ENCODE measurements around the gene ULBP1.
A peak's percentile ranks its signal among the peaks of the same experiment; 100 is the strongest.
"Not testable (repeated sequence)": the region's sequence is repeated elsewhere in the genome, so short reads cannot be mapped to it uniquely, and the experiment has no call there.

ULBP1 gene

DNA sequence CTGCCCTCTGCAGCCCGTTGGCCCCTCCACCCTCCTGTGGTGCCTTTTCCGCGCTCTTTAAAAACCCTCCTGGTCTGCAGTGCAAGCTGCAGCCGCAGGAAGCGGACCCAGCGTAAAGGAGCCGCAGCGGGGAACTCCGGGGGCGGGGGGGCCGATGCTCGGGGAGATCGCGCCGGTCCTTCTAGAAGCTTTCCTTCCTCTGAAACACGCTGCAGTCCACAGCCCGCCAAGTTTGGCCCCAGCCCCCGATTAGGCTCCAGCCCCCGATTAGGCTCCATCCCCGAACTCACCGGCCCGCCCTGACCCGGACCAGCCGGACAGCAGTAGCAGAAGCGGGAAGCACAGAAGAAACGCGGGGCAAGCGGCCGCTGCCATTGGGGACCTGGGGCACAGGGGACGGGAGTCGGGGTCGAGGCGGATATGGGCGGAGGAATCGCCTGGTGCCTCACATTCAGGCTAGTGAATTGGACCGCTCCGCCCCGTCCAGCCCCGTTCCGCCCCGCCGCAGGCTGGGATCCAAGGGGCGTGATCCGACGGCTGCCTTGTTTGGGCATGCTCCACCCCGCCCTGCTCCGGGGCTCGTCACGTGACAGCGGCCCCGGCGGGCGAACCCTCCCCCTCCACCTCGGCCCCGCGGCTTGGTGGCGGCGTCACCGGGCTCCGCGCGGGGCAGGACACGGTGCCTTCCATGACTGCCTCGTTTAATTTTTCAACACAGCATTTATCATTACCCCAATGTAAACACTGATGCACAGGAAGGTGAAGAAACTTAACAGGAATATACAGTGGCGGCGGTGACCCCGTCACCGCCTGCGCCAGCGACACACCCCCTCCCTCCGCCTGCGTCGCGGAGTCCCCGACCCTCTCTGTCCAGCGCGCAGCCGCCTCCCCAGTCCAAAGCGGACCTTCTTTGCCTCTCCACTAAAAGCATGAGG is 41.3 kb downstream of the ULBP1 start:
- DNase-seq (ENCODE audit: low read depth), result peak; percentile 79

DNA sequence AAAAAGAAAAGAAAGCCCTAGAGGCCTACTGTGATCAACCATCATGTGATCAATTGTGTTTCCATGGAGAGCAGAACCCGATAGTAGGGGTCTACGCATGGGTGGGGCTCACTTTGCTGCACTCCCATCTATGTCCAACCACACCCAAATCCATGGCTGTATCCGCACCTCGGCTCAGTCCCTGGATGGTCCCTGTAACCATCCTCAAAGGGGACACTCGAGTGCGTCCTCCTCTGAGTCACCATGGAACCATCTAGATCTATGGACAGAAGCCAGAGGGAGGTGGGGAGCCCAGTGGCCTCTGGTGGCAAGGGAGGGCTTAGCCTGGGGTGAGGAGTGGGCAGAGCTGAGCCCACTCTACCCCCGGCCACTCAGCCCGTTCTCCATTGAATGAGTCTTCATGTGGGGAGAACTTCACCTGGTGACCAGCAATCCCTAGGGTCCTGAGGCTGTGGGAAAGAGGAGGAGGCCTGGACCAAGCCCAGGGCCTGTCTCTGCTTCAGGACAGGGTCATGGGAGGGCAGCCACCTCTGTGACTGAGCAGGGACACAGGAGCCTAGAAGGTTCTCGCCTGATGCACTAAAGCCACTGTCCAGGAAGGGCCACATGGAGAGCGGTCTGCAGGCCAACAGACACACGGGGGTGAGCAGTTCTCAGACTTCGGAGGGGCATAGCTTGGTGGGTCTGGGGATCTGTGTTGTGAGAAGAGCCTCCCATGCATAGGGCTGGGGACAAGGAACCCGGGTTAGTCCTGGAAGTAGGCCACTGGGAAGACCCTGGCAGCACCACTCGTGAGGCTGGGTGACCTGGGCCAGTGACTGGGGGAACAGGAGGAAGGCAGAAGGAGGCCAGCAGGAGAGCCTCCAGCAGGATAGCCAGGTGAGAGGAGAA is 42.3 kb downstream of the ULBP1 start:
- no peak for DNase-seq (ENCODE audit: low read depth)

DNA sequence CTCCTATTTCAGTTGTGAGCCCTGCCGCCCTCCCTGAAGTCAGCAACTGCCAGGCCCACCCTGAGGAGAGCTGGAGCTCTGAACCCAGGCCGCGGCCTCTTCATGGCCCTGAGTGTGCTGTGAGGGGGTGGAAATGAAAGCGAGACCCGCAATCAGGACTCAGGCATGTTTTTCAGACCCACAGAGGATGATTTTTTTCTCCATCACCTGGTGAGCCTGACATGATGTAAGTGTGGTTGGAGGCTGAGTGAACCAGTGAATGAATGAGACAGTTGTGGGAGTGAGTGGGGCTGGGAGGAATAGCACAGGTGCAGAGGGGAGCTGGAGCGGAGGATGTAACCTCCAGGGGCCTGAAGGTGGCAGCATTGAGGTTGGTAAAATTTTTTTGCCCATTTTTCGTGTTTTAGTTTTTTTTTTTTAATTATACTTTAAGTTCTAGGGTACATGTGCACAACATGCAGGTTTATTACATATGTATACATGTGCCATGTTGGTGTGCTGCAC is 43.3 kb downstream of the ULBP1 start:
- DNase-seq (ENCODE audit: low read depth), result no peak

DNA sequence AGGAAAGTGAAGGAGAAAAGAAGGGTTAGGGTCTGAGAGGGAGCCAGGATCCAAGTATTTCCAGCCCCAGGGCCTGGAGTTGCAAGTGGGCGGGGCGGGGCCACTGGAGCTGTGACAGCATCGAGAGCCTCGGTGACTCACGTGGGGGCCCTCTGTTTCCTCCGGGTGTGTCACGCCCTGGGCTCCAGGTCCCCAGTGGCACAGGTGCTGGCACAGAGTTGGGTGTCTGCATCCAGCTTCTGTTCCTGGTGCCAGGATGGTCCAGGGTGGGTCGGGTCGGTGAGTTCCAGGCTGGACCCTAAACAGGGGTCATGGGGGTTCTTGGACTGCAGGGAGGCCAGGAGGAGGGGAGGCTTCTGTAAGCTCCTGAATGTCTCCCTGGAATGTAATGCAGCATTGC is 44.8 kb downstream of the ULBP1 start:
- DNase-seq (ENCODE audit: low read depth), result no peak

DNA sequence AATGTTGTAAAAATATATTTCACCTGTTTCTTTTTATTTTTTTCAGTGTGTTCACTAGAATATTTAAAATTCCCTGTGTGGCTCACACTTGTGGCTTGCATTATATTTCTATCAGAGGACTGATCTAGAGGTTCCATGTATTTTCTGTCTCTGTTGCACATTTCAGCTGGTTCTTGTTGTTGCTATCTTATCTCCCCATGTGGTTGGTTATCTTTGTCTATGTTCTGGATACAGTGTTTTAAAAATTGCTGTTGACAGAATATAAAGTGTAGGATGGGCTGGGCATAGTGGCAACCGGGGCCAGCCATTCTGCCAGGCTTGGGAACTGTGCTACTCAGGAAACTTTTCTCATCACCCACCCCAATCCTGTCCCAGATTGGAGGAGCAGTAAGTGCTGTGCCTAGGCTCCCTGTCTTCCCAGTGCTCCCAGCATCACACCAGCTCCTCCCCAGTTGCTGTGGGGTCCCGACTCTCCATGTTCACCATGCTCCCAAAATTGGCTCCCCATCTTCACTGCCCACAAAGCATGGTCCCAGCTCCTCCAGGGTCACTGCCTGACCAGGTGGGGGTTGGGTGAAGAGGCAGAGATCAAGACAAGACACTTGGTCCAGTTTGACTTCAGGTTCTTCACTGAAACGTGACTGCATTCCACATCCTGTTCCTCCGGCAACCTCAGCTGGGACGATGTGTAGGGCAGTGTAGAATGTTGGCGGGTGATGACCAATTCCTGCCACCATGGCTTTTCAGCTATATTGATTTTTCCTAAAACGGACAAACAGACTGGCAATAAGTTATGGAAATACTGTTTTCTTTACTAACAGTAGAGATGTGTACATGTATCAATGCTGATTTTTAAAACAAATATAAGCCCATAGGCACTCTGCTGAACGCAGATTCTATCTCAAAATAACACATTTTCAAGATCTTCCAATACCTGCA is 49.4 kb downstream of the ULBP1 start:
- not testable (repeated sequence) for DNase-seq (ENCODE audit: low read depth)

DNA sequence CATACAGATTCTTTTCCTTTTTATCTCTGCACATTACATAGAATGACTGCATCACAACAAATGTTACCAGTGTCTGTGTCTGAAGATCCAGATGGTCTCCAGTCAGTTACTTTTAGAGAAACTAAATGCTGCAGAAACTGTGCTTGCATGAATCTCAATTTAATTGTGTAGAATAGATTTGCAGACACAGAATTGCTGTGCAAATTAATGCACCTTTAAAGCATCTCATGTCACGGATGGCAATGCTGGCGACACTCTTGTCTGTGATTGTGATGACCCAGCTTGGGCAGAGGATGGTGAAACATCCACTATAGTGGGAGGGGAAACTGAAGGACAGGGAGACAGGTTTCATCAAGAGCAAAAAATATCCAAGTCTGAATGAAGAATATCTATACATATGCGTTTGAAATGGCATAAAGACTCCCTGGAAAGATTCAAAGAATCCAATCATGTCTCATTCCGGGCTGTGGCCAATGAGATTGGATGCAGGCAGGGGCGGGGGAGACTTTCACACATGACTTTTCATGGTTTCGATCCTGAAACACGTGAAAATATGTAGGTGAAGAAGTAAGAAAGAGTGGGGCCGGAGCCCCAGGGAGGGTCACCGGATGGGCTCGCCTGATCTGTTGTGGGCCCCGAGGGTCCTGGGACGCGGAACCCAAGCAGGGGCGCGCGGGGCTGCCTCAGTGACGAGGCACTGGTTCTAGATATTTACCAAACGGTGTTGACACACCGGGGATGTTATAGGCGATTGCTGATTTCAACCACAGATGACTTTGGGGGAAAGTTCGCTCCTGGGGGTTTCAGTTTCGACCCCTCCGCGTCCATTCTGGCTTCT is 50.3 kb downstream of the ULBP1 start:
- DNase-seq (ENCODE audit: low read depth), result not testable (repeated sequence)

DNA sequence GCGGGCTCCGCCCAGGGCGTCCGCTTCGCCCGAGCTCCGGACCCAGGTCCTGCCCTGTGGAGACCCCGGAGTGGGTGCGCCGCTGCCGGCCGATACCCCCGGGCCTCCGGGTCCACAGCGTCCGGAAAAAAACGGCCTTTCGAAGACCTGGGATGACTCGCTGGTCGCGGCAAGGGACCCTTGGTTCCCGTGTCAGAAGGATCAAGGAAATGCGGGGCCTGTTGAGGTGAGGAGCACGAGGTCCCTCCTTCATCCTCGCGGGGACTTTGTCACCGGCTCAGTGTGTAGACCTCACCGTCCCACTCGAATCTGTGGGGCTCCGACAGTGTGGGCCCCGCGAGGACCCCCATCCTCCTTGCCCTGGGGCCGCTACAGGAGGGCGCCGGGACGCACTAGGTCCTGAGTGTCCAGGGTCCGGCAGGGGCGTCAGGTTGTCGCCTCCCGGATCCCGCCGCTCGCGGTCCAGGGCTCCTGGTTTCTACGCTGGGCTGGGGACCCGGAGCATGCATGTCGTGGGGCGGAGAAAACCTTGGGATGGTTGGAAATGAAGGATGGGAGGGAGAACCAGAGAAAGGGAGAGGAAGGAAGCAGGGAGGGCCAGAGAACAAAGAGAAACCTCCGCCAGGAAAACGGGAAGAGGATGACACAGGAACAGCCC is 51.0 kb downstream of the ULBP1 start:
- DNase-seq (ENCODE audit: low read depth), result not testable (repeated sequence)

DNA sequence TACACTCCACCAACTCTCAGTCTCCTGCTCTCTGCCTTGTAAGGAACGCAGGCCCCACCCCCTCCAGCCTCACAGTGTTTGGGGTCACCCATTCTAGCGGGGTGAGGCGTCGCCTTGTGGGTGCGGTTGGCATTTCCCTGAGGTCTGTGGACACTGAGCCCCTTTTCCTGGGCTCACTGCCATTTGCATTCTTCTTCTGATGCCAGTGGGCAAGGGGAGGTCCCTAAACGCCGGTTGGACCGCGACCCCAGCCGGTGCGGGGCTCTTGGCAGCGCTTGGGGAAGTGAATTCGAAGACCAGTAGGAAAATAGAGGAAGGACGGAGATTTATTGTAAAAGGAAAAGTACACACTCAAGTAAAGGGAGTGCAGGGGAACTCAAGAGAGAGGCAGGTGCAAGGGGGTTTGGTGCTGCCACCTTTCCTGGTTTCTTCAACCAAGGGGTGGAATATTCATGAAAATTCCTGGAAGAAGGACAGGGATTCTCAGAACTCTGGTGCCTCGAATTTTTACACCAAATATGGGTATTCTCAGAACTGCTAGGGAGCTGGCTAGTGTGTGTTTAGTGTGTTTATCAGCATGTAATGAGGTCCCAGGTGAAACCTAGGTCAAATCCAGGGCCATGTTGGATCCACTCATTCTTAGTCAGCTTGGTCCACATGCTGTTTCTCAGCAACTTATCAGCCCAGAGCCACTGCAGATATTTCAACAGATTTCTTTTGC is 51.7 kb downstream of the ULBP1 start:
- not testable (repeated sequence) for DNase-seq (ENCODE audit: low read depth)

DNA sequence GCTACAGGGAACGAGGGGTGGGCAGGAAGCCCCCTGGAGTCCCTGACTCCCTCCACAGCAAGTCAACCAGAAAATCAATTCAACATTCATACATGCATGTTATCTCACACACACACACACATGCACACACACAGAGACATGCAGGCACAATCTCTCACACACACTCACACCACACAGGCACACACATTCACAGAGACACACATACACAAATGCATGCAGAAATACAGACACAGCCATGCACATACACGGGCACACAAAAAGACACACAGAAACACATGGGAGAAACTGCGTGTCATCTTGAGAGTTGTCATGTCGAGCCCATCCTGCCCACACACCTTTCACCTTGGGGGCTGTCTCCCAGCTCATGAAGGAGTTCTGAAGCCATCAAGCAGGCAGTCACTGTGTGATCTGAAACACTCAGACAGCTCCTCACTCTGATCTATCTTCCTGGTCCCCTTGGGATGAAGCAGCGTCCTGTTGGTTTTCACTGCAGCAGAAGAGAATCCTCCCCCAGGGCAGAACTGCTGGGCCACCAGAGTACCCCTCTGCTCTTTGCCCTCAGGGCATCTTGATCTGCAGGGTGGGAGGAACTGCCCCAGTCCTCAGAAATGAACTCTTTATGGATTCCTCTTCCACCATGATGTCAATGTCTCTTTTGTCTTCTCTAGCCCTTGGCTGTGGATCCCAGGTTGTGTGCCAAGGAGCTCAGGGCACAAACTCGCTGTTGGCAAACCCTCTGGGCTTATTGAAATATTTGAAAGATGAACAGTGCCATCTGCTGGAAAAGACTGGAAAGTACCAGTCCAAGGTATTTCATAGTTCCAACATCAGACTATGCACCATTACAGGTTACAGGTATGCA is 52.8 kb downstream of the ULBP1 start:
- peak; percentile 27 for DNase-seq (ENCODE audit: low read depth)

DNA sequence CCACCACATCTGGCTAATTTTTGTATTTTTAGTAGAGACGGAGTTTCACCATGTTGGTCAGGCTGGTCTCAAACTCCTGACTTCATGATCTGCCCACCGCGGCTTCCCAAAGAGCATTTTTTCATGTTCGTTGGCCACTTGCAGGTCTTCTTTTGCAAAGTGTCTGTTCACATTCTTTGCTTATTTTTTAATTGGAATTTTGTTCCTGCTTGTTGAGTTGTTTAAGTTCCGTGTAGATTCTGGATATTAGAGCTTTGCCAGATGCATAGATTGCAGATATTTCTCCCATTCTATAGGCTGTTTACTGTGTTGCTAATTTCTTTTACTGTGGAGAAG is 53.4 kb downstream of the ULBP1 start:
- DNase-seq (ENCODE audit: low read depth), result not testable (repeated sequence)

DNA sequence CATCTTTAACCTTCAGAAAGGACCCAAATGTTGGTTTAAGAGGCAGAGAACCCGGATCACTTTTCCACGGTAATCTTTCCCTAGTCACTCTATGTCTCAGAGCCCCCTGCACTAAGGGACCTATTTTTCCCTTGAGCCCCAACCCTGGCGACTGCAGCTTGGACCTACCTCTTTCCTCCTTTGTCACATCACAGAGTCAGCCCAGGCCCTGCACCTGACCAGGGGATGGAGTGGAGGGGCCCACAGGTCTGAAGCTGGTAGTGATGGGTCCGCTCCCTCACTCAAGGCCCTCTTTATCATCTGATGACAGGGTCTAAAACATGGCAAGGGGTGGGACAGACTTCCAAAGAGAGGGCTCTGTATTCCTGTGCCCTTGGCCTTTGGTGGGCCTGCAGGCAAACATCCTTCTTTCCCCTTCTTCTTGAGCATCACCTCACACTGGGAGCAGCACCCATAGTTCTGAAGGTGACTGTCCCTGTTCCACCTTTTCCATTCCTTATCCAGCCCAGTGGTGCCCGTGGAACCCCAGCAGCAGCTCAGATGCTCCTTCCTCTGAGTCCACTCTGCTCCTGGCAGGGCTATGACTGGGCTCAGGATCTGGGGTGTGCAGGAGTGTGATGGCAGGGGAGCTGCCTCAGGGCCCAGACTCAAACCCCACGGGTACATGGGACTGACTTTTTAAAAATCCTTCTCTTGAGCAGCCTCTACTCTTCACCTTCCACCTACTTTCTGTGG is 55.3 kb downstream of the ULBP1 start:
- no peak for DNase-seq (ENCODE audit: low read depth)

DNA sequence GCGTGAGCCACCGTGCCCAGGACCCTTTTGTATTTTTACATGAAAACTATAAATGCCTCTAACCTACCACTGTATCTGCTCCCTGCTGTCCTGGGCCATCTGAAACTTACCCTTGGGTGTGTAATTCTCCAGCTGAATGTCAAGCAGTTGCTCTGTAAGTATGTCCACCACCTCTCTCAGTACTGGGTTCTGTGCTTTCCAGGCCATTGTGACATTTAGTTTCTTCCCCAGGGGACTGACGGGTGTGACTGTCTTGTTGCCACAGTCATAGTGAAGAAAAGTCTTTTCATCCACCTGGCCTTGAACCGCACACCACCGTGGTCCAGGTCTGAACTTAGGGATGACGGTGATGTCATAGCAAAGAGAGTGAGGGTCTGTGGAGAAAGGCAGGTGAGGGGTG is 58.1 kb downstream of the ULBP1 start:
- DNase-seq (ENCODE audit: low read depth), result not testable (repeated sequence)
